ENCODE measurements around the gene LIN9.

LIN9 gene

GRCh38 chr1:226248796-226249195, 60.2 kb downstream of the LIN9 start:
- H3K27me3 ChIP-seq (replicated peaks; ENCODE audit: control insufficient read depth, insufficient read depth, low read length), result no peaks in the 10 kb centered on the region
- no peak for DNase-seq (ENCODE audit: extremely low read depth, insufficient read length)
- no peak for TF ChIP-seq CTCF (IDR thresholded peaks at IDR 0.05; ENCODE audit: insufficient read depth, low read length, poor library complexity, severe bottlenecking)
- H3K4me3 ChIP-seq (replicated peaks; ENCODE audit: low read depth, low read length), result no peak overlapping the region
- H3K36me3 ChIP-seq (ENCODE audit: control insufficient read depth, insufficient read depth, low read length), result no peaks in the 10 kb centered on the region

- Histone ChIP-seq H3K27me3 (replicated peaks; ENCODE audit: control insufficient read depth, insufficient read depth, low read length) (no peaks in the 10 kb centered on the region), H3K4me3 (replicated peaks; ENCODE audit: low read depth, low read length) (no peak overlapping the region), H3K36me3 (ENCODE audit: control insufficient read depth, insufficient read depth, low read length) (no peaks in the 10 kb centered on the region)
- DNase-seq (ENCODE audit: extremely low read depth, insufficient read length), result no peak
- no peak for TF ChIP-seq CTCF (IDR thresholded peaks at IDR 0.05; ENCODE audit: insufficient read depth, low read length, poor library complexity, severe bottlenecking)
These were observed 60.9 kb downstream of the LIN9 start for GRCh38 chr1:226248091-226248490.

GRCh38 chr1:226239421-226239820, 69.5 kb downstream of the LIN9 start:
- TF ChIP-seq CTCF (IDR thresholded peaks at IDR 0.05; ENCODE audit: insufficient read depth, low read length, poor library complexity, severe bottlenecking), result no peak
- H3K4me3 ChIP-seq (replicated peaks; ENCODE audit: low read depth, low read length), result no peak overlapping the region
- no peaks in the 10 kb centered on the region for H3K36me3 ChIP-seq (ENCODE audit: control insufficient read depth, insufficient read depth, low read length)
- DNase-seq (ENCODE audit: extremely low read depth, insufficient read length), result no peak
- no peaks in the 10 kb centered on the region for H3K27me3 ChIP-seq (replicated peaks; ENCODE audit: control insufficient read depth, insufficient read depth, low read length)

- Histone ChIP-seq H3K4me3 (replicated peaks; ENCODE audit: low read depth, low read length) (no peak overlapping the region), H3K27me3 (replicated peaks; ENCODE audit: control insufficient read depth, insufficient read depth, low read length) (no peaks in the 10 kb centered on the region), H3K36me3 (ENCODE audit: control insufficient read depth, insufficient read depth, low read length) (no peaks in the 10 kb centered on the region)
- no peak for TF ChIP-seq CTCF (IDR thresholded peaks at IDR 0.05; ENCODE audit: insufficient read depth, low read length, poor library complexity, severe bottlenecking)
- DNase-seq (ENCODE audit: extremely low read depth, insufficient read length), result no peak
These were observed 72.1 kb downstream of the LIN9 start for GRCh38 chr1:226236826-226237225.

GRCh38 chr1:226233806-226234205, 75.2 kb downstream of the LIN9 start:
- no peaks in the 10 kb centered on the region for H3K27me3 ChIP-seq (replicated peaks; ENCODE audit: control insufficient read depth, insufficient read depth, low read length)
- no peaks in the 10 kb centered on the region for H3K36me3 ChIP-seq (ENCODE audit: control insufficient read depth, insufficient read depth, low read length)
- TF ChIP-seq CTCF (IDR thresholded peaks at IDR 0.05; ENCODE audit: insufficient read depth, low read length, poor library complexity, severe bottlenecking), result no peak
- no peak for DNase-seq (ENCODE audit: extremely low read depth, insufficient read length)
- peak overlapping the region; percentile 10; the same call in 1 of the 2 replicates for H3K4me3 ChIP-seq (replicated peaks; ENCODE audit: low read depth, low read length)

GRCh38 chr1:226233293-226233692, 75.7 kb downstream of the LIN9 start:
- DNase-seq (ENCODE audit: extremely low read depth, insufficient read length), result no peak
- no peak for TF ChIP-seq CTCF (IDR thresholded peaks at IDR 0.05; ENCODE audit: insufficient read depth, low read length, poor library complexity, severe bottlenecking)
- H3K4me3 ChIP-seq (replicated peaks; ENCODE audit: low read depth, low read length), result no peak overlapping the region
- H3K36me3 ChIP-seq (ENCODE audit: control insufficient read depth, insufficient read depth, low read length), result no peaks in the 10 kb centered on the region
- no peaks in the 10 kb centered on the region for H3K27me3 ChIP-seq (replicated peaks; ENCODE audit: control insufficient read depth, insufficient read depth, low read length)

All from GM06990 (cell line).